PC-9 (cell line): ENCODE data around the gene FAAH.

Experiments
- CTCF ChIP-seq: fragments of 200-600 bp; sonication (generic); conservative IDR thresholded peaks from 2 replicates; pipeline ENCODE4 v1.6.1; 2017; ENCODE audit warnings: mixed run types, antibody characterized with exemption, mild to moderate bottlenecking, moderate library complexity
- EZH2 ChIP-seq: fragments of 200-600 bp; sonication (generic); IDR thresholded peaks from 2 replicates; pipeline ENCODE4 v1.8.0; 2017; ENCODE audit warnings: antibody characterized with exemption, low read depth

GRCh38 chr1:46427541-46427940 is 33.4 kb downstream of the FAAH start:
- no peak for TF ChIP-seq CTCF
- no peak for TF ChIP-seq EZH2
